Prostate gland (tissue), 2 donors: ENCODE results near the gene PPCDC. TPM values are rescaled to one million over a fixed set of nuclear protein-coding genes. Genes with fewer than 3 reads are reported as not detected.
"Not testable (repeated sequence)": the region's sequence is repeated elsewhere in the genome, so short reads cannot be mapped to it uniquely, and the experiment has no call there.

Source experiments
- DNase-seq: peaks from one replicate; pipeline ENCODE4 v3.0.0-alpha.2; 2019; ENCODE audit warnings: low spot score
- H3K27ac ChIP-seq, 2 donors: fragments of 200-600 bp; sonication (generic); 2 replicates each; pipeline ENCODE4 v1.5.1; 2017 to 2019
- H3K27me3 ChIP-seq: fragments of 200-600 bp; sonication (generic); replicated peaks from 2 replicates; pipeline ENCODE4 v1.5.1; 2019; ENCODE audit not compliant: insufficient read depth
- H3K36me3 ChIP-seq, 2 donors: fragments of 200-600 bp; sonication (generic); 1 replicate in 1 of 2; 2 replicates in 1 of 2; pipeline versions ENCODE4 v1.5.1 to v1.8.1; 2017 to 2019
- H3K4me1 ChIP-seq: fragments of 200-600 bp; sonication (generic); replicated peaks from 2 replicates; pipeline ENCODE4 v1.5.1; 2019
- H3K4me3 ChIP-seq, 2 donors: fragments of 200-600 bp; sonication (generic); 2 replicates each; pipeline ENCODE4 v1.5.1; 2017 to 2019
- H3K9me3 ChIP-seq: fragments of 200-600 bp; sonication (generic); 2 replicates; pipeline ENCODE4 v1.5.1; 2017
- CTCF ChIP-seq, 4 experiments: fragments of 200-600 bp in 2 of 4; fragments of 450-650 bp in 2 of 4; sonication (generic) in 2 of 4; IDR thresholded peaks; 1 replicate in 3 of 4; 2 replicates in 1 of 4; pipeline ENCODE4 v1.5.1; 2016 to 2019; ENCODE audit warnings: antibody characterized with exemption in 4 of 4, mild to moderate bottlenecking in 2 of 4, moderate library complexity in 2 of 4
- POLR2A ChIP-seq: fragments of 450-650 bp; IDR thresholded peaks from one replicate; pipeline ENCODE4 v1.6.1; 2016; ENCODE audit warnings: antibody characterized with exemption, mild to moderate bottlenecking
- POLR2AphosphoS5 ChIP-seq: sonication (generic); formaldehyde crosslinking; IDR thresholded peaks from one replicate; pipeline ENCODE4 v1.6.1; 2017; ENCODE audit warnings: antibody characterized with exemption
- WGBS: methylation state at CpG from one replicate; pipeline ENCODE4 v1.1.5; 2018; 5-methylcytosine and 5-hydroxymethylcytosine counted together
- intact Hi-C: fragments of 100-400 bp; cut with DNase I; formaldehyde crosslinking; loops from one replicate; pipeline ENCODE4 v1.14.2; 2022
- total RNA-seq, 2 donors: library from RNA; depleted of rRNA; stranded (reverse); fragments of >200 nt; gene quantifications; one replicate each; pipeline ENCODE4 v1.1.0, GENCODE V29; 2016

The PPCDC gene
- total RNA-seq, 2 donors from 2014 or later: 19.4 to 22.0 TPM

- TF ChIP-seq POLR2A: no peak
- TF ChIP-seq CTCF (IDR thresholded peaks at IDR 0.05): no peak
- TF ChIP-seq POLR2AphosphoS5: no peak
- no peaks in the 10 kb centered on the region for H3K27me3 ChIP-seq
- H3K27ac ChIP-seq: no peak overlapping the region
- intact Hi-C loops: no loop called here
- no peaks in the 10 kb centered on the region for H3K9me3 ChIP-seq
- no peaks in the 10 kb centered on the region for H3K4me1 ChIP-seq
- H3K4me3 ChIP-seq: no peak overlapping the region
- no peak for DNase-seq
- 95% methylated on average over 8 of the region's 8 CpGs for WGBS
- no peaks in the 10 kb centered on the region for H3K36me3 ChIP-seq
Measured at GRCh38 chr15:75081150-75081549, 57.8 kb downstream of the PPCDC start.

DNA sequence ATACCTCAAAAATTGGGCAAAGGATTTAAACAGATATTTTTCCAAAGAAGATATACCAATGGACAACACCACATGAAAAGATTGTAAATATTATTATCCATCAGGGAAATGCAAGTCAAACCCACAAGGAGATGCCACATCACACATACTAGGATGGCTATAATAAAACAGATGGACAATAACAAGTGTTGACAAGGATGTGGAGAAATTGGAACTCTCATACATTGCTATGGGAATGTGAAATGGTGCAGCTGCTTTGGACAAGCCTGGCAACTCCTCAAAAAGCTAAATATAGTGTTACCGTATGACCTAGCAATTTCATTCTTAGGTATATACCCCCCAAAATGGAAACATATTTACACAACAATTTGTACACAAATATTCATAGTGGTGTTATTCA, 59.3 kb downstream of the PPCDC start:
- TF ChIP-seq POLR2AphosphoS5 (no peak), POLR2A (no peak), CTCF (IDR thresholded peaks at IDR 0.05) (no peak)
- DNase-seq: no peak
- Histone ChIP-seq H3K4me1 (no peaks in the 10 kb centered on the region), H3K9me3 (no peaks in the 10 kb centered on the region), H3K4me3 (no peak overlapping the region), H3K27ac (no peak overlapping the region), H3K36me3 (no peaks in the 10 kb centered on the region), H3K27me3 (no peaks in the 10 kb centered on the region)
- WGBS: 84% methylated on average over 1 of the region's 1 CpG
- intact Hi-C loops: no loop called here

DNA sequence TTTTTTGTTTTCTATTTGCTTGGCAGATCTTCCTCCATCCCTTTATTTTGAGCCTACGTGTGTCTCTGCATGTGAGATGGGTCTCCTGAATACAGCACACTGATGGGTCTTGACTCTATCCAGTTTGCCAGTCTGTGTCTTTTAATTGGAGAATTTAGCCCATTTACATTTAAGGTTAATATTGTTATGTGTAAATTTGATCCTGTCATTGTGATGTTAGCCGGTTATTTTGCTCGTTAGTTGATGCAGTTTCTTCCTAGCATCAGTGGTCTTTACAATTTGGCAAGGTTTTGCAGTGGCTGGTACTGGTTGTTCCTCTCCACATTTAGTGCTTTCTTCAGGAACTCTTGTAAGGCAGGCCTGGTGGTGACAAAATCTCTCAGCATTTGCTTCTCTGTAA, 62.3 kb downstream of the PPCDC start:
- 93% methylated on average over 3 of the region's 3 CpGs for WGBS
- intact Hi-C loops, H3K36me3 ChIP-seq, H3K27me3 ChIP-seq, H3K4me3 ChIP-seq, DNase-seq, H3K4me1 ChIP-seq, H3K9me3 ChIP-seq, H3K27ac ChIP-seq: not testable (repeated sequence)

DNA sequence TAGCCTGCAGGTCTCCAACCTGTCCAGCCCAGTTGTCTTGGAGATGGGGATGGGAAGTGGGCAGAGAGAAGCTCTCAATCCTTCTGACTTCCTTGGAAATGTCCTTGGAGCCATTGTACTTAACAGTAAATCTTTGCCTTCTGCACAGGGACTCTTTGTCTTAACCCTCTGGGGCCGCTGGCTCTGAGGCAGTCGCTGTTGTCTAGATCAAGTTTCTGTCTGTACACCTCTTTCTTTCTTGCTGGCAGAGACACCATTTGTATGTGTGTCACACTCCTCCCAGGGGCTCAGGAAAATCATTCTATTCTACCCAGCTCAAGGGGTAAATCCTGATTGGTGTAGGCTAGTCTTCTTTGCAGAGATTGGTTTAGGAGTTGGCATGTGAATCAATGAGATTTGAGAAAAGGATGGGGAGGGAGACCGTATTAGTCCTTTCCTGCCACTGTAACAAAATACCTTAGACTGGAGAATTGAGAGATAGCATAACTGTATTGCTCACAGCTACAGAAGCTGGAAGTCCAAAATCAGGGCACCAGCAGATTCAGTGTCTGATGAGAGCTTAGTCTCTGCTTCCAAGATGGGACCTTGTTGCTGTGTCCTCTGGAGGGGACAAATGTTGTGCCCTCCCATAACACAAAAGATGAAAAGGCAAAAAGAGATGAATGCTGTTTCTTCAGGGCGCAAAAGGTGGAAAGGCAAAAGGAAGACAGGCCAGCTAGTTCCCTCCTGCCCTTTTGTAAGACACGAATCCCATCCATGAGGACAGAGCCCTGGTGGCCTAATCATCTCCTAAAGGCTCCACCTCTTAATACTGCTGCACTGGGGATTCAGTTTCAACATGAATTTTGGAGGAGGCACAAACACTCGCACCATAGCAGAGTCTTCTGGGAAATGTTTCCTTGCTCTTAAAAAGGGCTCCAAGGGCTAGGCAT, 66.3 kb downstream of the PPCDC start:
- no peaks in the 10 kb centered on the region for H3K4me1 ChIP-seq
- intact Hi-C loops: no loop called here
- no peak for TF ChIP-seq POLR2A
- no peak for TF ChIP-seq POLR2AphosphoS5
- TF ChIP-seq CTCF (IDR thresholded peaks at IDR 0.05): no peak
- no peaks in the 10 kb centered on the region for H3K36me3 ChIP-seq
- H3K4me3 ChIP-seq: no peak overlapping the region
- DNase-seq: no peak
- WGBS: 68% methylated on average over 6 of the region's 6 CpGs
- H3K9me3 ChIP-seq: no peaks in the 10 kb centered on the region
- no peak overlapping the region for H3K27ac ChIP-seq
- H3K27me3 ChIP-seq: no peaks in the 10 kb centered on the region

DNA sequence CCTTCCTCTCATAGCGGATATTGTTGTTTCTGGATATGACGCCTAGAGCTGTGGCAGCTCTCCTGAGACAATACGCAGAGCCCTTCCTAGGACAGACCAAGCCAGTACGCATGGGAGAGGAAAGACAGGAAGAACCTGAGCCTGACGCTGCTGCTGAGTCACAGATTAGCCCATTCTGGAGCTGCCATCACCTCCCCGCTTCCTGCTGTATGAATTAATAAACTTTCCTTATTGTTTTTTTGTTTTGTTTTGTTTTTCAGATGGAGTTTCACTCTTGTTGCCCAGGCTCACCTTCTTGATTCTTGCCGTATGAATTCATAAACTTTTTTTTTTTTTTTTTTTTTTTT, 67.0 kb downstream of the PPCDC start:
- Histone ChIP-seq H3K27me3 (no peaks in the 10 kb centered on the region), H3K36me3 (no peaks in the 10 kb centered on the region), H3K4me1 (no peaks in the 10 kb centered on the region), H3K9me3 (no peaks in the 10 kb centered on the region), H3K4me3 (no peak overlapping the region), H3K27ac (no peak overlapping the region)
- TF ChIP-seq POLR2AphosphoS5: no peak
- no peak for TF ChIP-seq CTCF (IDR thresholded peaks at IDR 0.05)
- TF ChIP-seq POLR2A: no peak
- WGBS: 83% methylated on average over 7 of the region's 7 CpGs
- intact Hi-C loops: no loop called here
- DNase-seq: no peak
